Neutrophil (primary cell): ENCODE results near the gene BAIAP2L2.

Source experiments
- H3K27ac ChIP-seq: fragments of 200-600 bp; sonication (generic); 2 replicates; pipeline ENCODE4 v1.5.1; 2016; ENCODE audit warnings: mild to moderate bottlenecking, moderate library complexity
- H3K27me3 ChIP-seq: fragments of 200-600 bp; sonication (generic); 2 replicates; pipeline ENCODE4 v1.6.0; 2016; ENCODE audit warnings: mild to moderate bottlenecking
- H3K36me3 ChIP-seq: fragments of 200-600 bp; sonication (generic); 2 replicates; pipeline ENCODE4 v1.5.1; 2017
- H3K4me1 ChIP-seq, 2 experiments: fragments of 200-600 bp in 1 of 2; sonication (generic) in 1 of 2; 1 replicate in 1 of 2; 2 replicates in 1 of 2; pipeline versions ENCODE4 v1.5.1 to v1.6.1; 2013 to 2016; ENCODE audit warnings: low read depth in 1 of 2, low read length in 1 of 2, mild to moderate bottlenecking in 1 of 2, moderate library complexity in 1 of 2; ENCODE audit not compliant: control insufficient read depth in 1 of 2, insufficient read depth in 1 of 2
- H3K4me3 ChIP-seq, 2 experiments: fragments of 200-600 bp in 1 of 2; sonication (generic) in 1 of 2; 1 replicate in 1 of 2; 2 replicates in 1 of 2; pipeline ENCODE4 v1.5.1; 2013 to 2016; ENCODE audit warnings: low read depth in 1 of 2, low read length in 1 of 2, mild to moderate bottlenecking in 1 of 2, moderate library complexity in 1 of 2
- H3K9me3 ChIP-seq: fragments of 200-600 bp; sonication (generic); 2 replicates; pipeline ENCODE4 v1.5.1; 2016
- TF ChIP-seq, protein P1 (sequence below): fragments of 200-600 bp; sonication (generic); IDR thresholded peaks from 2 replicates; pipeline ENCODE4 v1.5.1; 2016; ENCODE audit warnings: antibody characterized with exemption

The BAIAP2L2 gene

GRCh38 chr22:38062791-38063190 is 47.7 kb downstream of the BAIAP2L2 start:
- no peak overlapping the region for H3K4me3 ChIP-seq
- peaks cover 0 to 2% of the 10 kb centered on the region in 2 experiments for H3K4me1 ChIP-seq
- no peaks in the 10 kb centered on the region for H3K27me3 ChIP-seq
- TF ChIP-seq, protein P1, sequence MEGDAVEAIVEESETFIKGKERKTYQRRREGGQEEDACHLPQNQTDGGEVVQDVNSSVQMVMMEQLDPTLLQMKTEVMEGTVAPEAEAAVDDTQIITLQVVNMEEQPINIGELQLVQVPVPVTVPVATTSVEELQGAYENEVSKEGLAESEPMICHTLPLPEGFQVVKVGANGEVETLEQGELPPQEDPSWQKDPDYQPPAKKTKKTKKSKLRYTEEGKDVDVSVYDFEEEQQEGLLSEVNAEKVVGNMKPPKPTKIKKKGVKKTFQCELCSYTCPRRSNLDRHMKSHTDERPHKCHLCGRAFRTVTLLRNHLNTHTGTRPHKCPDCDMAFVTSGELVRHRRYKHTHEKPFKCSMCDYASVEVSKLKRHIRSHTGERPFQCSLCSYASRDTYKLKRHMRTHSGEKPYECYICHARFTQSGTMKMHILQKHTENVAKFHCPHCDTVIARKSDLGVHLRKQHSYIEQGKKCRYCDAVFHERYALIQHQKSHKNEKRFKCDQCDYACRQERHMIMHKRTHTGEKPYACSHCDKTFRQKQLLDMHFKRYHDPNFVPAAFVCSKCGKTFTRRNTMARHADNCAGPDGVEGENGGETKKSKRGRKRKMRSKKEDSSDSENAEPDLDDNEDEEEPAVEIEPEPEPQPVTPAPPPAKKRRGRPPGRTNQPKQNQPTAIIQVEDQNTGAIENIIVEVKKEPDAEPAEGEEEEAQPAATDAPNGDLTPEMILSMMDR: no peak
- no peaks in the 10 kb centered on the region for H3K9me3 ChIP-seq
- H3K36me3 ChIP-seq: peaks cover 53% of the 10 kb centered on the region
- no peak overlapping the region for H3K27ac ChIP-seq

DNA sequence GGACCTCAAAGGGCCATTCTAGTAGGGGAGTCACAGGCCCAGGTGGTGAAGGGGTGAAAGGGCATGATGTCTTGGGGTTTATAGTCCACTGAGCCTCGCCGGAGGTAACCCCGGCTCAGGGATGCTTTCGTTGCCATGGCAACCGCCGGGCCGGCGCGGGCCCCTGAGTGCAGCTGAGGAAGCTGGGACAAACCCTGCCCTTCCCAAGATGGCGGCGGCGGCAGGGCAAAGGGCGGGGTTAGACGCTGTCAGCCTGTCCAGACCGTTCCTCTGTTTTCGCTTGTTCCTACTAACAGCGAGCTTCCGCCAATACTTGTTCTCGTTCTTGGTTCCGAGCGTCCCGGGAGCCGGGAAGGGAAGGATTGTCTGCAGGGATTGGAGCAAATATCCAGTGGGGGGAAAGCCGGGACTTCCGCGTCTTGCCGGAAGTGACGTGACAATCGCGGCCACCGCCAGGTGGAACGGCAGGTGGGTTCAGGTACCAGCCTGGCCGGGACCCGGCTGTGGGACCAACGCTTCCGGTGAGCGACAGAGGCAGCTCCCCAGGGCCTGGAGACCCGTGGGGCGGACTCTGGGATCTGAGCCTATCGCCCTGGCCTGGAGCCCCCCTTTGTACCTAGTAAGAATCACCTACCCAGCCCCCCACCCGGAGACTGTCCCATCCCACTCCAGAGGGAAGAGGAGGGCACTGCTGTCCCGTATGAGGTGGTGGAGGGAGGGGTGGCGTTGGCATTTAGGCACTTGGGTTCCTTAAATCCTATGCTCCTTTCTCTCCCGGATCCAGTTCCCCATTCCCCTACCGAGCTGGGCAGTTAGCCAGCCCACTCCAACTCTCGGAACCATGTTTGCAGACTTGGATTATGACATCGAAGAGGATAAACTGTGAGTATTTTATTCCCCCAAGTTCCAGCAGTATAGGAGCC is 53.3 kb downstream of the BAIAP2L2 start, which contains the start of gene PICK1:
Gene PICK1, plus strand, starts transcription at position 436 of the 923 bp plus-strand sequence. Its CDS starts 406 bp downstream, at position 842.
- H3K4me1 ChIP-seq: peaks cover 12 to 19% of the 10 kb centered on the region in 2 experiments
- H3K9me3 ChIP-seq: no peaks in the 10 kb centered on the region
- peak within 1 kb of the TSS; percentile 86 for H3K27ac ChIP-seq
- TF ChIP-seq, protein P1: no peak
- H3K4me3 ChIP-seq: peak within 1 kb of the TSS; percentile 86 to 94
- H3K27me3 ChIP-seq: peaks cover 11% of the 10 kb centered on the region
- peaks cover 6% of the 10 kb centered on the region for H3K36me3 ChIP-seq

DNA sequence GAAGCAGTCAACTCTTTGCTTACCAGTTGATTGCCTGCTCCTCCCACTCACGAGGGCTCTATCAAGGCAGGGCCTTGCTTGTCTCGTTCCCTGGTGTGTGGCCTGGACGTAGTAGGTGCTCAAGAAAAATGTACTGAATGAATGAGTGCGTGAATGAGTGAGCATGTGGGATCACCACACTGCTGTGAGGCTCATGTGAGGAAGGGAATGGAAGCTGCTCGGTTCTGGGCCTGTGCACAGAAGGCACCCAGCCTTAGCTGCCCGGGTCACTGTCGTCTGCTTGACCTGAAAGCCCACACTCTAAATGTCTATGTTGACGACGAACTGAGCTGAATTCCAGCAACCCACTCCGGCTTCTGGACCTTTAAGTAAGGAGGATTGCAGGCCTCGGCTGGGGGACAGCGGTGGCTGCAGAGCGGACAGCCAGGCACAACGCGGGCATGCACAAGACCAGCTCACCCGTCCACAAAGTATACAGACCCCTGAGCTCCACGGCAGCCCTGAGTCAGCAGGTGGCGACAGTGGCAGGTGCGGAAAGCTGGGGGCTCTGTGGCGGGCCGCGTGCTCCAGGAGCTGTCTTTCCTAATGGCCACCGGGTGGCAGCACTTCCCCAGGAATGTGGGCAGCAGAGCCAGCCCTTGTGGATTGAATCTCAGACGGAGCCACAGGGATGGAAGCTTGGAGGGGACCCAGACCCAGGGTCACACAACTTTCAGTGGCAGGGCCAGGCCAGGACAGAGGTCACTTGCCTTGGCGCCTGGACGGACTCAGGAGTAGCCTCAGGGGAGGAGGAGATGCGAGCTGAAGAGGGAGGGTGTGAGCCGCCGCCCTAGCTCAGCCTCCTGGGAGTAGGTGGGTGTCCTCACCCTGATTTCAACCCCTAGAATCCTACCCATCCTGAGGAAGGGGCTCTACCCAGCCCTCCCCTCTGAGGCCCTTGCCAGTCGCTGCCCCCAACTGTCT is 58.3 kb downstream of the BAIAP2L2 start:
- Histone ChIP-seq H3K9me3 (no peaks in the 10 kb centered on the region), H3K27me3 (peaks cover 11% of the 10 kb centered on the region), H3K27ac (no peak overlapping the region), H3K4me3 (no peak overlapping the region), H3K4me1 (peaks cover 6 to 15% of the 10 kb centered on the region in 2 experiments), H3K36me3 (no peaks in the 10 kb centered on the region)
- TF ChIP-seq, protein P1: peak; percentile 78

DNA sequence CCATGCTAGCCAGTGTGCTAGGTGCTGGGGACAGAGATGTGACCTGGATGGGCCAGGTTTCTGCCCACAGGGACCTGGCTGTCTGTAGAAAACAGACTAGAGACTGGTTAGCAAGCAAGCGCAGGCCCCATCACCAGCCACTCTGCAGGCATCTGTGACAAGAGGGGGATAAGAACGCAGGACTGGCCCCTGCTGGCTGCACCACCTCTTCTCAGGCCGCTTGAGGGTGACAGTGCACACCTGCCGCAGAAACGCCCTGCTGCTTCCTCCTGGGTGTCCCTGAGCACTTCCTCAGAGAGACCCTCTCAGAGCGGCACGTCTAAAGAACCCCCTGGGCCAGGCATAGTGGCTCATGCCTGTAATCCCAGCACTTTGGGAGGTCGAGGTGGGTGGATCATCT is 59.2 kb downstream of the BAIAP2L2 start:
- Histone ChIP-seq H3K27ac (no peak overlapping the region), H3K9me3 (no peaks in the 10 kb centered on the region), H3K4me1 (peaks cover 0 to 7% of the 10 kb centered on the region in 2 experiments), H3K27me3 (peaks cover 11% of the 10 kb centered on the region), H3K36me3 (no peaks in the 10 kb centered on the region), H3K4me3 (no peak overlapping the region)
- TF ChIP-seq, protein P1: no peak

DNA sequence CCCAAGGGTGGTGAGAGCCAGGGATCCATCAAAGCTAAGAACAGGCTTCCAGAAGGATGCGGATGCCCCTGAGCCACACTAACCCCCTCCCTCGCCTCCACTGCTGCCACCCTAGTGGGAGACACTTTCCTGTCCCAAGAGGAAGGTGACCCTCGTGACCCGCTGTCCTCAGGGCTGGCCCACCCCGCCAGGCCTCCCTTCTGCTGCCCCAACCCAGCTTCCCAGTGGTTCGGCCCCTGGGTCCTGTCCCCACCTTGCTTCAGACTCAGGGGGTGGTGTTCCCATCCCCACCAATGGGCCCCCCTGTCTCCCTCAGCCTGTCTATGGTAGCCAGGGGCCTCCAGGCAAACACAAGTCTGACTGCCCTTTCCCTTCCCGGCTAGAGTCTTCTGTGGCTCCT is 59.8 kb downstream of the BAIAP2L2 start:
- TF ChIP-seq, protein P1: no peak
- H3K4me3 ChIP-seq: no peak overlapping the region
- H3K36me3 ChIP-seq: no peaks in the 10 kb centered on the region
- H3K9me3 ChIP-seq: no peaks in the 10 kb centered on the region
- H3K27me3 ChIP-seq: peaks cover 11% of the 10 kb centered on the region
- no peak overlapping the region for H3K27ac ChIP-seq
- peaks cover 0 to 6% of the 10 kb centered on the region in 2 experiments for H3K4me1 ChIP-seq
